Measurements from ENCODE around the gene EIF5A. TPM values are rescaled to one million over a fixed set of nuclear protein-coding genes. Genes with fewer than 3 reads are reported as not detected.

Gene EIF5A
- total RNA-seq: 435 and 499 TPM in 2 replicates

DNA sequence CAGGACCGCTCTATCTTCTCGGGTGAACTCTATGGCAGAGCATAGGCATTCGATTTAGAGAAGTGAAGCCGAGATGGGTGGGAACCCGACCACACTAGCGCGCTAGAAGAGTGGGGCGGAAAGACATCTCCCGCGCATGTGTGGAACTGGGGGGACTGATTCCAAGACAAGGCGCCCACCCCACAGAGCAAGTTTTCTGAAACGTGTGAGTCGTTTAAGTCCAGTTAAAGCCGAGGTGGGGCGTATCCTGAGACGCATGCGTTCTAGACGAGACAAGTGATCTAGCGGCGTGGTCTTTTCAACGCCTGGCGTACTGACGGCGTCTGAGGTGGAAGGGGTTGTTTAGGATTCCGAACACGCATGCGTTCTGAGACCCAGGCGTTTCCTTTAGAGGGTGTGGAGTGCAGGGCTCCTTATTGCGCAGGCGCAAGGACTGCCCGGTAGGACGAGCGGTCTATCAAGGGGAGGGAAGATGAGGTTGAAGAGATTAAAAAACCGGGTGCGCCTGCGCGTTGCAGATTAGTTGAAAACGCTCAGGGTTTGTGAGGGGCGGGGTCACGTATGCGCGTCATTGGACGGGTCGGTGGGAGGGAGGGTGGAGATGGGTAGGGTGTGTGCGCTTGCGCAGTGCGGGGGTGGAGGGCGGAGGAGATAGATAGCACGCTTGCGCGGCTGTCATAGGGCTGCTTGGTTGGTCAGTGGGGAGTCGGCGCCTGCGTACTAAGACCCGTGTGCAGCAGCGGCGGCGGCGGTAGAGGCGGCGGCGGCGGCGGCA is at the start of gene EIF5A:
Gene EIF5A (plus strand): TSS at position 718 of the 775 bp plus-strand sequence. CDS start 2,008 bp downstream, outside the sequence.

DNA sequence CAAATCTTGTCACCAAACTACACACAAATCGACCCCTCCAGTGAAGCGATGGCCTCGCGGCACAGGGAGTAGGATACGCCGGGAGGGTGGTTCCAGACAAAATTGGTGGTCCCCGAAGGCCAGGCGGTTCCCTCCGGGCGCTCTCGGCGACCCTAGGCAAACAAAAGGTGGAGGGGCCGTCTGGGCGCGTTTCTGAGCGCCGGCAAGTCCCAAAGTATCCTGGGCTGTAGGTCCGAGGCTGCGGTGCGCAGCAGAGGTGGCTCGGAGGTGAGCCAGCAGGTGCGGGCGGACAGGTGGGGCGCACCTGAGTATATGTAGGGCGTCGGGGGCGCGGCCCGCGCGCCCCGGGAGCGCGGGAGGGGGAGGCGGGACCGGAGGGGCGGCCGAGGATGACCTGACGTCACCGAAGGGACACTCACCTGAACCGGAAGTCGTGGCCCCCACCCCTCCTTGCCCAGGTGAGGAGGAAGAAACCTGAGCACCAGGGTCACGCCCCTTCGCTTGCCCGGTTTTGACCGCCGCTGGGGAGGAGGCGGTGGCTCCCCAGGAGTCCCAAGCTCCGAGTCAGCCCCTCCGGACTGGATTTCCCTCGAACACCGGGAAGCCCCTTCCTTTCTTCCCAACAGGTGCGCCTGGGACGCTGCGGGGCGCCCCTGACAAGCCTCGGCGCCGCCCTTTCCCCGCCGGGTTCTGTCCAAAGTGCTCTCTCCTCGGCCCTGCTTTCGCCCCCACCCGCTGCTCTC is 45.1 kb upstream of the EIF5A start, which contains the start of gene CLDN7:
Gene CLDN7 (minus strand): TSS at position 287 of the 743 bp plus-strand sequence. CDS start 435 bp downstream, outside the sequence.

DNA sequence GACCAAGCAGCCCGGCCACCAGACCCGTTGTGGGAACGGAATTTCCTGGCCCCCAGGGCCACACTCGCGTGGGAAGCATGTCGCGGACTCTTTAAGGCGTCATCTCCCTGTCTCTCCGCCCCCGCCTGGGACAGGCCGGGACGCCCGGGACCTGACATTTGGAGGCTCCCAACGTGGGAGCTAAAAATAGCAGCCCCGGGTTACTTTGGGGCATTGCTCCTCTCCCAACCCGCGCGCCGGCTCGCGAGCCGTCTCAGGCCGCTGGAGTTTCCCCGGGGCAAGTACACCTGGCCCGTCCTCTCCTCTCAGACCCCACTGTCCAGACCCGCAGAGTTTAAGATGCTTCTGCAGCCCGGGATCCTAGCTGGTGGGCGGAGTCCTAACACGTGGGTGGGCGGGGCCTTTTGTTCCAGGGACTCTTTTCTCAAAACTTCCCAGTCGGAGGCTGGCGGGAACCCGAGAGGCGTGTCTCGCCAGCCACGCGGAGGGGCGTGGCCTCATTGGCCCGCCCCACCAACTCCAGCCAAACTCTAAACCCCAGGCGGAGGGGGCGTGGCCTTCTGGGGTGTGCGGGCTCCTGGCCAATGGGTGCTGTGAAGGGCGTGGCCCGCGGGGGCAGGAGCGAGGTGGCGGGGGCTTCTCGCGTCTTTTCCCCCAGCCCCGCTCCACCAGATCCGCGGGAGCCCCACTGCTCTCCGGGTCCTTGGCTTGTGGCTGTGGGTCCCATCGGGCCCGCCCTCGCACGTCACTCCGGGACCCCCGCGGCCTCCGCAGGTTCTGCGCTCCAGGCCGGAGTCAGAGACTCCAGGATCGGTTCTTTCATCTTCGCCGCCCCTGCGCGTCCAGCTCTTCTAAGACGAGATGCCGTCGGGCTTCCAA is 26.1 kb upstream of the EIF5A start, which contains the start of gene SLC2A4:
Gene SLC2A4 (plus strand): TSS at position 645 of the 879 bp plus-strand sequence. CDS start 217 bp downstream, at position 862.

DNA sequence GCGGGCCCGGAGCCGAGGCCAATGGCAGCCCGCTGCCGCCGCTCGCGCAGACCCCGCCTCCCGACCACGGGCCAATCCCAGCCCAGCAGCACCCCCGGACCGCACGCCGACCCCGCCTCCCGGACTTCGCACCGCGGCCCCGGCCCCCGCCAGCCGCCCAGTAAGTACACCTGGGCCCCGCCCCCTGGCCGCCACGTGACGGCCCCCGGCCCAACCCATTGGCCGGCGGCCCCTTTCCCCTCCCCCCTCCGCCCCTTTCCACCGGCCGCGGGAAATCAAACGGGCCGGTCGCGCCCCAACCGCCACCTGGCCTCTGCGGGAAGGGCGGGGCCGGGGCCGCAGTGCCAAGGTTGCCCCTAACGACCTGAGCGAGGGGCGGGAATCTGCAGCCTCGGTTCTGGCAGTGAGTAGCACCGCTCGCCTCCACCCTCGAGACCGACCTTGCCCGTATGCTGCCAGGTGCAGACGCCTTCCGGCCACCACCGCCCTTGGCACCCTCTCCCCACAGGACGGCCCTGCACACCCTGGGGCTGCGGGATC is 12.7 kb upstream of the EIF5A start, which contains the start of gene YBX2:
Gene YBX2 (minus strand): TSS at position 26 of the 540 bp plus-strand sequence. CDS start 139 bp downstream, outside the sequence.

DNA sequence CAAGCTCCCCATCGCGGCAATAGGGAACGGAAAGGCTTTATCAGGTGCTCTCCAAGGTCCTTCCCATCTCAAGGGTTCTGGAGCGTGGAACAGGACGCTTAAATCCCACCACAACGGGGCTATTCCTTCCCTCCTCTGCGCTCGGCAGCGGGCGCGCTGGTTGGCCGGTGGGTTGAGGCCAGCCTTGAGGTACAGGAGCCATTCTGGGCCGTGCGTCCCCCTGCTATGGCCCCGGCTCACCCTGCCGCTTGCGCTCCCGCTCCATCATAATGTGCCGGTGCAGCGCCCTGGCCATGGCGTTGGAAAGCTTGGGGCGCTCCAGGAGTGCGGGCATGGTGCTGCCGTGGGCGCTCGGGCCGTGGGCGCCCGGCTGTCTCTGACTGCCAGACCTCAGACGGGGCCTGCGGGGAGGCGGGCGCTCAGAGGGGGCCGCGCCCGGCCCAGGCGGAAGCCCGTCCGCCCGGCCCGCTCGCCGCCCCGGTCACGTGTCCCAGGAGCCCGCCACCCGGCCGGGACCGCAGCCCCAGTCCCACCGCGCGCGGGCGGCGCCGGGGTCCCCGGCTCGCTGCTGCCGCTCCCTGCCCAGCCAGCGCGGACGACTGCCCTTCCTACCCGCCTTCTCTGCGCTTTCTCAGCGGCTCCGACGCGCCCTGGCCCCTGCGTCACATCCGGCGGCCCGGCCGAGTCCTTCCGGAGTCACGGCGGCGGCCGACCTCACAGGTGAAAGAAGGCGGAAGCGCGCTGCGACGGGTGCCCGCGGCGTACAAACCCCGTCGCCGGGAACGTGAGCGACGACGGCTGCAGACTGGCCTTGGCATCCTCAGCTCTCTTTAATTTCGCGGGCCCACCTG is 7.5 kb downstream of the EIF5A start, which contains the start of gene GPS2:
Gene GPS2 (minus strand): TSS at position 642 of the 851 bp plus-strand sequence. CDS start 308 bp downstream, at position 334.

DNA sequence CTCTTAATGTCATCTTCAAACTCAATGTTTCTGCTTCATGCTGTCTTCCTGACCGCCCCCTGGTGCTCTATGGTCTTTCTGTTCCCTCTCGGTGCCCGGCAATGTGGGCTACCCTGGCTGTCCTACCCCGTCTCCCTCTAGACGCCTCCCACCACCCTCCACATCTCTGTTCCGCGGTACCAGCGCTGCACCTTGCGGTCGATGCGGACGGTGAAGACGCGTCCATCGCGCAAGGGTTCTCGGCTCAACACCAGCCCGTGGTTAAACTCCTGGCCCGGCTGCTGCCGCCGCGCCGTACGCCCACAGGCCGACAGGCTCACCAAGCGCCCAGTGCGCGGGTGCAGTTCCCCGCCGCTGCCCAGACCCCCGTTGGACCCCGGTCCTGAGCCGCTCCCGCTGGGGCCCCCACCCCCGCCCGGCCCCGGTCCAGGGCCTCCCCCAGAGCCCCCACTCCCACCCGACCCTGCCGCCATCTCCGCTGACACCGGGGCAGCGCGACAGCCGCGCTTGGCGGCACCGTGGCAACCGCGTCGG is 21.5 kb downstream of the EIF5A start, which contains the start of gene NEURL4:
Gene NEURL4 (minus strand): TSS at position 496 of the 534 bp plus-strand sequence. CDS start 23 bp downstream, at position 473.

DNA sequence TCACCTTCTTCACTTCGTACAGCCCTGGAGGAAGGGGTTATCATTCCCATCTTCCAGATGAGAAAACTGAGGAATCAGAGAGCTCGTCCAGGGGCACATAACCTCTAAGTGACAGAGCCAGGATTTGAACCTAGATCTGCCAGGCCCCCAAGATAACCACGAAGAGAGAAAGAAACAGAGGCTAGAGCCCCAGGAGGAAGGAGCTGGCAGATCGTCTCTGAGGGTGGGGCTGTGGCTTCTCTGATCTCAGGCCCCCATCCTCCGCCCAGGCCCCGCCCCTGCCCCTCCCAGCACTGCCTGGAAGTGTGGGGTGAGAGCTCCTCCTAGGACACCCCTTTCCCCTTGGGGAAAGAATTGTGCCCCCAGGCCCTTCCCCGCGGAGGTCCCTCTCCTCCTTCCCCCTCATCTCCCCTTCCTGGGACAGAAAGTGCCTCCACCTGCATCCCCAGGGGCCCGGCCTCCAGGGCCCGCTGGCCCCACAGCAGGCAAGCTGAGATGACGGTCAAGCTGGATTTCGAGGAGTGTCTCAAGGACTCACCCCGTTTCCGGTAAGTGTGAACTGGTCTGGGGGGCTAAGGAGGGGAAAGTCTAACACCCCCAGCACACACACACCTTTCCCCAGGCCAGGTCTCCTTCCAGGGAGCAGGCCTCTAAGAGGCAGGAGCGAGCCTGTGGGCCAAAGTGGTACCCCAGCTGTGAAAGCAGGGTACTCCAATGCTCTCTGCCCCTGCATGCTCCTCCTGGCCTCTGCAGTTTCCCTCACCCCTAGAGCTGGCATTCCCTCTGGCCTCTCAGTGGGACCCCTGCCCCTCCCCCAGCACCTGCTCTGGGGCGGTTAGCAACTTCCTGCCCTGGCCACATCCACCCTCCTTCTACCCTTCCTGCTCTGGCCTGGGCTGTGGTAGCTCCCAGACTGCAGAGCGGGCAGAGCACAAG is 29.1 kb downstream of the EIF5A start, which contains the start of gene ACAP1:
Gene ACAP1 (plus strand): TSS at position 290 of the 936 bp plus-strand sequence. CDS start 206 bp downstream, at position 496.

DNA sequence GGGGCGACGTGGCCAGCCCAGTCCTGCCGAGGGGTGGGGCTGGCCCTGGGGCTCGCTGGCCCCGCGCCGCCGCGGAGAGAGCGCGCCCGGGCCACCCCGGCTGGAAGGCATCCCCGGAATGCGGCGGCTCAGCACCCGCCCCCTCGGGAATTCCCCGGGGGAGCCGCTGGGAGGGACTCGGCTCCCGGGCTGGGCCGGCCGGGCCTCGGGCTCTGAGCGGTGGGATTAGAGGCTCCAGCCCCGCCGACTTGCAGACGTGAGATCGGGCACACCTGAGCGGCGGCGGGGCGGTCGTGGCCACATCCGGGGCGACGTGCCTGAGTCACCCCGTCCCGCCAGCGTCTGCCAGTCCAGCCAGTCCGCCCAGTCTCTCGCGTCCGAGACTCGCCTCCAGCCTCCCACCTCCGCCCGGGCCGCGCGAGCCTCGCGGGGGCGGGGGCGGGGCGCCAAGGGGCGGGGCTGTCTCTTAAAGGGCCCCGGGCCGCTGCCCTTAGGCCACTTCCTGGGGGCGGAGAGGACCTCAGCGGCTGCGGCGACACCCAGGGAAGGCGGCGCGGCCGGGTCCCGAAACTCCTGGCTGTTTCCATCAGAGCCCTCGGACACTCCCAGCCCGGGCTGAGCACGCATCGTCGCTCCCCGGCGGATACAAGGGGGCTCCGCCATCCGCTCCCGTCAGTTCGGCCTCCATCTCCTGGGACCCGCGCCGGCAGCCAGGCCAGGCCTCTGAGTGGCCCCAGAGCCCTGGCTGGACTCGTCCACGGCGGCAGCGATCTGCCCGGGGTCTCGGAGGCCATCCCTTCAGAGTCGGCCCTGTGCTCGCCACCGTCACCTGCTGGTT is 44.5 kb downstream of the EIF5A start, which contains the start of gene KCTD11:
Gene KCTD11 (plus strand): TSS at position 498 of the 838 bp plus-strand sequence.

DNA sequence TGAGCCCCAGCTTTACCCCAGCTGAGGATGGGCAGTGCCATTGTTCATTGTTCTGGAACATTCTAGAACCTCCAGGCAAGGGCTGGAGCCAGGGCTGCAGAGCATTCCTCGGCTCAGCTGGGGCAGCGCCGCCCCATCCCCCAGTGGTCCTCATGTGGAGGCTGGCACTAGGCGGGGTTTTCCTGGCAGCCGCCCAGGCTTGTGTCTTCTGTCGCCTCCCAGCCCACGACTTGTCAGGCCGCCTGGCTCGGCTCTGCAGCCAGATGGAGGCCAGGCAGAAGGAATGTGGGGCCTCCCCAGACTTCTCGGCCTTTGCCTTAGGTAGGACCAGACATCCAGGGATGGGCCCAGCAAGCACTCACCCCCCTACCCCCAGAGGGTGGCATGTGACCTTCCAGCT is 47.6 kb downstream of the EIF5A start, which contains the start of gene TMEM95:
Gene TMEM95 (plus strand): TSS at position 104 of the 400 bp plus-strand sequence. CDS start 49 bp downstream, at position 153.

Other genes starting within 250 kb of the EIF5A start
- not detected in 2 replicates for gene CLEC10A, start 227.4 kb upstream of the EIF5A start, total RNA-seq
- gene ASGR2, start 192.8 kb upstream of the EIF5A start, total RNA-seq: not detected in 2 replicates
- 0.86 and 1.6 TPM in 2 replicates for gene ASGR1, start 128.3 kb upstream of the EIF5A start, total RNA-seq
- gene DLG4, start 87.8 kb upstream of the EIF5A start, total RNA-seq: 14.3 and 16.3 TPM in 2 replicates
- 233 and 286 TPM in 2 replicates for gene ACADVL, start 87.7 kb upstream of the EIF5A start, total RNA-seq
- 106 and 115 TPM in 2 replicates for gene DVL2, start 73.1 kb upstream of the EIF5A start, total RNA-seq
- 29.5 and 39.6 TPM in 2 replicates for gene PHF23, start 68.2 kb upstream of the EIF5A start, total RNA-seq
- gene GABARAP, start 65.2 kb upstream of the EIF5A start, total RNA-seq: 192 and 205 TPM in 2 replicates
- gene CTDNEP1, start 55.9 kb upstream of the EIF5A start, total RNA-seq: 19.1 and 23.0 TPM in 2 replicates
- 19.9 and 22.9 TPM in 2 replicates for gene ELP5, start 55.4 kb upstream of the EIF5A start, total RNA-seq
- gene CLDN7, start 45.1 kb upstream of the EIF5A start, total RNA-seq: 4.2 and 16.5 TPM in 2 replicates
- 0.09 and 0.16 TPM in 2 replicates for gene SLC2A4, start 25.9 kb upstream of the EIF5A start, total RNA-seq
- 0.09 TPM in 1 of 2 replicates, not detected in the other for gene YBX2, start 13.0 kb upstream of the EIF5A start, total RNA-seq
- gene GPS2, start 7.7 kb downstream of the EIF5A start, total RNA-seq: 22.5 and 47.1 TPM in 2 replicates
- gene NEURL4, start 21.7 kb downstream of the EIF5A start, total RNA-seq: 18.9 and 25.7 TPM in 2 replicates
- 3.3 and 5.2 TPM in 2 replicates for gene ACAP1, start 28.9 kb downstream of the EIF5A start, total RNA-seq
- gene KCTD11, start 44.5 kb downstream of the EIF5A start, total RNA-seq: 4.6 and 5.4 TPM in 2 replicates
- gene TMEM95, start 47.5 kb downstream of the EIF5A start, total RNA-seq: not detected in 2 replicates
- 0.09 and 0.32 TPM in 2 replicates for gene TNK1, start 73.5 kb downstream of the EIF5A start, total RNA-seq
- gene PLSCR3, start 86.9 kb downstream of the EIF5A start, total RNA-seq: 15.5 and 15.9 TPM in 2 replicates
- 70.3 and 140 TPM in 2 replicates for gene TMEM256, start 96.5 kb downstream of the EIF5A start, total RNA-seq
- gene NLGN2, start 100.2 kb downstream of the EIF5A start, total RNA-seq: 6.8 and 7.1 TPM in 2 replicates
- gene SPEM1, start 112.7 kb downstream of the EIF5A start, total RNA-seq: 0.16 TPM in 1 of 2 replicates, not detected in the other
- gene SPEM2, start 118.0 kb downstream of the EIF5A start, total RNA-seq: not detected in 2 replicates
- gene SPEM3, start 121.2 kb downstream of the EIF5A start, total RNA-seq: not detected in 2 replicates
- gene TMEM102, start 127.8 kb downstream of the EIF5A start, total RNA-seq: 0.60 and 2.4 TPM in 2 replicates
- gene FGF11, start 131.9 kb downstream of the EIF5A start, total RNA-seq: 1.0 and 1.1 TPM in 2 replicates
- 8.8 and 10.1 TPM in 2 replicates for gene CHRNB1, start 137.4 kb downstream of the EIF5A start, total RNA-seq
- gene ZBTB4, start 172.0 kb downstream of the EIF5A start, total RNA-seq: 12.5 and 16.4 TPM in 2 replicates
- gene SLC35G6, start 173.8 kb downstream of the EIF5A start, total RNA-seq: not detected in 2 replicates
- gene POLR2A, start 176.7 kb downstream of the EIF5A start, total RNA-seq: 107 and 113 TPM in 2 replicates
- gene TNFSF12, start 241.4 kb downstream of the EIF5A start, total RNA-seq: 7.3 and 9.1 TPM in 2 replicates